ENCODE results near the gene IL10RA.
"Not testable (repeated sequence)": the region's sequence is repeated elsewhere in the genome, so short reads cannot be mapped to it uniquely, and the experiment has no call there.

The IL10RA gene

GRCh38 chr11:117977612-117978264 lies 8.5 kb upstream of the IL10RA start:
- H3K27ac ChIP-seq (ENCODE audit: low read depth, low read length); H3K36me3 ChIP-seq (ENCODE audit: control insufficient read depth in 1 of 2, insufficient read depth in 2 of 2, low read length in 2 of 2); H3K9me3 ChIP-seq (ENCODE audit: control insufficient read depth in 1 of 2, low read length in 2 of 2); H3K4me3 ChIP-seq (ENCODE audit: low read depth in 1 of 2, low read length in 2 of 2); H3K9ac ChIP-seq (ENCODE audit: low read depth in 1 of 2, low read length in 2 of 2); H3K4me1 ChIP-seq (ENCODE audit: control insufficient read depth in 1 of 2, insufficient read depth in 2 of 2, low read length in 2 of 2); H3K27me3 ChIP-seq (ENCODE audit: control insufficient read depth in 1 of 2, insufficient read depth in 2 of 2, low read length in 2 of 2): not testable (repeated sequence)

DNA sequence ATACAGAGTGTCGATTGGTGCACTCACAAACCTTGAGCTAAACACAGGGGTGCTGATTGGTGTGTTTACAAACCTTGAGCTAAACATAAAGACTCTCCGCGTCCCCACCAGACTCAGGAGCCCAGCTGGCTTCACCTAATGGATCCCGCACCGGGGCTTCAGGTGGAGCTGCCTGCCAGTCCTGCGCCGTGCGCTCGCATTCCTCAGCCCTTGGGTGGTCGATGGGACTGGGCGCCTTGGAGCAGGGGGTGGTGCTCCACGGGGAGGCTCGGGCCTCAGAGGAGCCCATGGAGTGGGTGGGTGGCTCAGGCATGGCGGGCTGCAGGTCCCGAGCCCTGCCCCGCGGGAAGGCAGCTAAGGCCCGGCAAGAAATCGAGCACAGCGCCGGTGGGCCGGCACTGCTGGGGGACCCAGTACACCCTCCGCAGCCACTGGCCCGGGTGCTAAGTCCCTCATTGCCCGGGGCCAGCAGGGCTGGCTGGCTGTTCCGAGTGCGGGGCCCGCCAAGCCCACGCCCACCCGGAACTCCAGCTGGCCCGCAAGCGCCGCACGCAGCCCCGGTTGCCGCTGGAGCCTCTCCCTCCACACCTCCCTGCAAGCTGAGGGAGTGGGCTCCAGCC lies 7.8 kb upstream of the IL10RA start:
- not testable (repeated sequence) for H3K9me3 ChIP-seq (ENCODE audit: control insufficient read depth in 1 of 2, low read length in 2 of 2); H3K36me3 ChIP-seq (ENCODE audit: control insufficient read depth in 1 of 2, insufficient read depth in 2 of 2, low read length in 2 of 2); H3K4me3 ChIP-seq (ENCODE audit: low read depth in 1 of 2, low read length in 2 of 2); H3K27ac ChIP-seq (ENCODE audit: low read depth, low read length); H3K9ac ChIP-seq (ENCODE audit: low read depth in 1 of 2, low read length in 2 of 2); H3K27me3 ChIP-seq (ENCODE audit: control insufficient read depth in 1 of 2, insufficient read depth in 2 of 2, low read length in 2 of 2); H3K4me1 ChIP-seq (ENCODE audit: control insufficient read depth in 1 of 2, insufficient read depth in 2 of 2, low read length in 2 of 2)

DNA sequence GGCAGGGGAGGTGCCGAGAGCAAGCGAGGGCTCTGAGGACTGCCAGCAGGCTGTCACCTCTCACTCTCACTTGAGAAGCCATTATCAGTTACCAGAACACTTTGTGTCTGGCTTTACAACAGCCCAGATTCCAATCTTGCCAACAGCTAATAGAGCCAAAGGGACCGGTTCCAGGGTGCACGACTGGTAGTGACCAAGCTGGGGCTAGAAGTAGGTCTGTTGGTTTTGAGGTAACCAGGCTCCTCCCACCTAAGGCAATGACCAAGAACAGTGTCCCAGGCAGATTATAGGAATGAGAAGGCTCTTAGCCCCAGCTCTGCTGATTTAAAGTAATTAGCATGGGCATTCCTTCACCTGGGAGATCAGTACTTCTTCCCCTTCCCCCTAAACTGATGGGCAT lies 7.2 kb upstream of the IL10RA start:
- H3K9ac ChIP-seq (ENCODE audit: low read depth in 1 of 2, low read length in 2 of 2) = no peak overlapping the region
- no peak overlapping the region for H3K4me3 ChIP-seq (ENCODE audit: low read depth in 1 of 2, low read length in 2 of 2)
- H3K27ac ChIP-seq (ENCODE audit: low read depth, low read length) = no peak overlapping the region
- no peaks in the 10 kb centered on the region for H3K4me1 ChIP-seq (ENCODE audit: control insufficient read depth in 1 of 2, insufficient read depth in 2 of 2, low read length in 2 of 2)
- no peaks in the 10 kb centered on the region for H3K27me3 ChIP-seq (ENCODE audit: control insufficient read depth in 1 of 2, insufficient read depth in 2 of 2, low read length in 2 of 2)
- no peaks in the 10 kb centered on the region for H3K36me3 ChIP-seq (ENCODE audit: control insufficient read depth in 1 of 2, insufficient read depth in 2 of 2, low read length in 2 of 2)
- H3K9me3 ChIP-seq (ENCODE audit: control insufficient read depth in 1 of 2, low read length in 2 of 2) = no peaks in the 10 kb centered on the region

DNA sequence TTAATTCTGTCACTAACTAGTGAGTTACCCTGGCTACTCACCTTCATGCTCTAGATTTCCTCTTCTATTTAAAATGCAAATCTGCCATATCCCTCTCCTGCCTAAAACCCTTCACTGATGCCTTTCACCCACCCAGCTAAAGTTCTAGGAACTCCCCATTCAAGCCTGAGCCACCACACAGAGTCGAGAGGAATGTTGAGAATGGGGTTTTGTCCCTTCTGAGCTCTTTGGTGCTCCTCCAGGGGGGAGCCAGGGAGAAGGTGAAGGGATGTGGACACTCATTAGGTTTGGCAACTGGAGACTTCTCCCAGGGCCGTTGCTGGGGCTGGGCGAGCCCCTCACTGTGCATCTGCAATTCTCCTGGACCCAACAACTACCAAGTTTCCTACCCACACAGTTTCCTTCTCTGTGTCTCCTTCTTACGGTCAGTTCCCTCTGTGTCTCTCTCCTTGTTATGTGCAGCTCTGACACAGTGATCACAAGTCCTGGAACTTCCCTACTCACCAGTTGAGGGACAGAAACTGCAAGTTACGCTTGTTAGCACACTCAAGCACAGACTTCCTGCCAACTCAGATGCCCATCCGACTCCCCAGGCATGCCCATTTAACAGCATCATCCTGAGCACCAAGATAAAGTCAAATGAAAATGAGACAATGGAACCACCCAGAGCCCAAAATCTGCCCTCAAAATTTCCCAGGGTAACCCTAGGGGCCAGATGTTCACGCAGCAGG lies 6.5 kb upstream of the IL10RA start:
- H3K9ac ChIP-seq (ENCODE audit: low read depth in 1 of 2, low read length in 2 of 2) = no peak overlapping the region
- H3K4me3 ChIP-seq (ENCODE audit: low read depth in 1 of 2, low read length in 2 of 2) = no peak overlapping the region
- no peaks in the 10 kb centered on the region for H3K9me3 ChIP-seq (ENCODE audit: control insufficient read depth in 1 of 2, low read length in 2 of 2)
- no peaks in the 10 kb centered on the region for H3K36me3 ChIP-seq (ENCODE audit: control insufficient read depth in 1 of 2, insufficient read depth in 2 of 2, low read length in 2 of 2)
- H3K4me1 ChIP-seq (ENCODE audit: control insufficient read depth in 1 of 2, insufficient read depth in 2 of 2, low read length in 2 of 2) = no peaks in the 10 kb centered on the region
- no peaks in the 10 kb centered on the region for H3K27me3 ChIP-seq (ENCODE audit: control insufficient read depth in 1 of 2, insufficient read depth in 2 of 2, low read length in 2 of 2)
- H3K27ac ChIP-seq (ENCODE audit: low read depth, low read length) = no peak overlapping the region

- Histone ChIP-seq H3K9me3 (ENCODE audit: control insufficient read depth in 1 of 2, low read length in 2 of 2) (no peaks in the 10 kb centered on the region), H3K4me1 (ENCODE audit: control insufficient read depth in 1 of 2, insufficient read depth in 2 of 2, low read length in 2 of 2) (peaks cover 0 to 3% of the 10 kb centered on the region in 2 donors), H3K27ac (ENCODE audit: low read depth, low read length) (no peak overlapping the region), H3K9ac (ENCODE audit: low read depth in 1 of 2, low read length in 2 of 2) (no peak overlapping the region), H3K36me3 (ENCODE audit: control insufficient read depth in 1 of 2, insufficient read depth in 2 of 2, low read length in 2 of 2) (no peaks in the 10 kb centered on the region), H3K27me3 (ENCODE audit: control insufficient read depth in 1 of 2, insufficient read depth in 2 of 2, low read length in 2 of 2) (no peaks in the 10 kb centered on the region), H3K4me3 (ENCODE audit: low read depth in 1 of 2, low read length in 2 of 2) (no peak overlapping the region)
Observed at GRCh38 chr11:117980280-117980679, 5.9 kb upstream of the IL10RA start.

GRCh38 chr11:117980720-117981119 lies 5.5 kb upstream of the IL10RA start:
- Histone ChIP-seq H3K36me3 (ENCODE audit: control insufficient read depth in 1 of 2, insufficient read depth in 2 of 2, low read length in 2 of 2) (no peaks in the 10 kb centered on the region), H3K4me1 (ENCODE audit: control insufficient read depth in 1 of 2, insufficient read depth in 2 of 2, low read length in 2 of 2) (peaks cover 0 to 4% of the 10 kb centered on the region in 2 donors), H3K4me3 (ENCODE audit: low read depth in 1 of 2, low read length in 2 of 2) (no peak overlapping the region), H3K27me3 (ENCODE audit: control insufficient read depth in 1 of 2, insufficient read depth in 2 of 2, low read length in 2 of 2) (no peaks in the 10 kb centered on the region), H3K9ac (ENCODE audit: low read depth in 1 of 2, low read length in 2 of 2) (no peak overlapping the region), H3K9me3 (ENCODE audit: control insufficient read depth in 1 of 2, low read length in 2 of 2) (no peaks in the 10 kb centered on the region), H3K27ac (ENCODE audit: low read depth, low read length) (no peak overlapping the region)

GRCh38 chr11:117983163-117983475 lies 3.1 kb upstream of the IL10RA start:
- peaks cover 0 to 13% of the 10 kb centered on the region in 2 donors for H3K4me1 ChIP-seq (ENCODE audit: control insufficient read depth in 1 of 2, insufficient read depth in 2 of 2, low read length in 2 of 2)
- no peak overlapping the region for H3K27ac ChIP-seq (ENCODE audit: low read depth, low read length)
- H3K9me3 ChIP-seq (ENCODE audit: control insufficient read depth in 1 of 2, low read length in 2 of 2) = no peaks in the 10 kb centered on the region
- no peak overlapping the region for H3K4me3 ChIP-seq (ENCODE audit: low read depth in 1 of 2, low read length in 2 of 2)
- no peak overlapping the region for H3K9ac ChIP-seq (ENCODE audit: low read depth in 1 of 2, low read length in 2 of 2)
- no peaks in the 10 kb centered on the region for H3K36me3 ChIP-seq (ENCODE audit: control insufficient read depth in 1 of 2, insufficient read depth in 2 of 2, low read length in 2 of 2)
- H3K27me3 ChIP-seq (ENCODE audit: control insufficient read depth in 1 of 2, insufficient read depth in 2 of 2, low read length in 2 of 2) = peaks cover 5 to 9% of the 10 kb centered on the region in 2 donors

DNA sequence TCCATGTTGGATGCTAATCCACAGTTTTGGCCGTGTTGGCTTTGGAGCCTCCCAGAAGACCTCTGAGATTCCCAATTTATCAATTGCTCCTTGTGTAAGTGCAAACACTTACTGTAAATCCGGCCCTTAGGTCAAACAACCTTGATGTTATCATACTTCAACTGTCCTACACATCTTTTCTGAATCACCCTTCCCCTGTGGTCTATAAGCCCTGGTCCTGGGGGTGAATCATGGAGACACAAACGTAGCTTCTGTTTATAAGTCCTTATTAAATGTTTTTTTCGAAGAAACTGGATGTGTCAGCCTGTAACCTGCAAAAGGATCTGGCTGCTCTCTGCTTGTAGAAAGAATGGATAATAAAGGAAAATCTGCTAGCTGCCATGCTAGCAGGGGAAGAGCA lies 1.7 kb upstream of the IL10RA start:
- Histone ChIP-seq H3K27ac (ENCODE audit: low read depth, low read length) (no peak overlapping the region), H3K9me3 (ENCODE audit: control insufficient read depth in 1 of 2, low read length in 2 of 2) (no peaks in the 10 kb centered on the region), H3K27me3 (ENCODE audit: control insufficient read depth in 1 of 2, insufficient read depth in 2 of 2, low read length in 2 of 2) (peaks cover 5 to 9% of the 10 kb centered on the region in 2 donors), H3K9ac (ENCODE audit: low read depth in 1 of 2, low read length in 2 of 2) (no peak overlapping the region), H3K4me1 (ENCODE audit: control insufficient read depth in 1 of 2, insufficient read depth in 2 of 2, low read length in 2 of 2) (peaks cover 0 to 17% of the 10 kb centered on the region in 2 donors), H3K4me3 (ENCODE audit: low read depth in 1 of 2, low read length in 2 of 2) (no peak overlapping the region), H3K36me3 (ENCODE audit: control insufficient read depth in 1 of 2, insufficient read depth in 2 of 2, low read length in 2 of 2) (peaks cover 0 to 3% of the 10 kb centered on the region in 2 donors)

- H3K36me3 ChIP-seq (ENCODE audit: control insufficient read depth in 1 of 2, insufficient read depth in 2 of 2, low read length in 2 of 2) = peaks cover 0 to 3% of the 10 kb centered on the region in 2 donors
- peak overlapping the region; percentile 73 to 81 for H3K9ac ChIP-seq (ENCODE audit: low read depth in 1 of 2, low read length in 2 of 2)
- H3K4me1 ChIP-seq (ENCODE audit: control insufficient read depth in 1 of 2, insufficient read depth in 2 of 2, low read length in 2 of 2) = peaks cover 1 to 19% of the 10 kb centered on the region in 2 donors
- H3K27ac ChIP-seq (ENCODE audit: low read depth, low read length) = peak overlapping the region; percentile 60
- peaks cover 5 to 9% of the 10 kb centered on the region in 2 donors for H3K27me3 ChIP-seq (ENCODE audit: control insufficient read depth in 1 of 2, insufficient read depth in 2 of 2, low read length in 2 of 2)
- no peaks in the 10 kb centered on the region for H3K9me3 ChIP-seq (ENCODE audit: control insufficient read depth in 1 of 2, low read length in 2 of 2)
- H3K4me3 ChIP-seq (ENCODE audit: low read depth in 1 of 2, low read length in 2 of 2) = peak overlapping the region; percentile 74 to 79
Observed at GRCh38 chr11:117986981-117987574, 884 bp downstream of the IL10RA start.
